Naive thymus-derived CD4-positive, alpha-beta T cell (primary cell): Measurements from ENCODE around the gene PTTG1IP. TPM values are rescaled to one million over a fixed set of nuclear protein-coding genes. Genes with fewer than 3 reads are reported as not detected.

Experiments used
- ATAC-seq: fragments of 150-1000 bp; cut with Tn5 transposase; 2 replicates; pipeline ENCODE4 v1.10.0; 2021; ENCODE audit warnings: mild to moderate bottlenecking, moderate library complexity
- CTCF ChIA-PET: fragments of 350-600 bp; sonication (Branson Sonifier 250); formaldehyde crosslinking; loops from one replicate; lab custom pipeline; 2021; ENCODE audit warnings: antibody characterized with exemption; lab: Charles Lee
- POLR2A ChIA-PET: fragments of 350-600 bp; sonication (Branson Sonifier 250); formaldehyde crosslinking; loops from one replicate; lab custom pipeline; 2021; ENCODE audit warnings: antibody characterized with exemption, inconsistent platforms; lab: Charles Lee
- DNase-seq, 9 donors: peaks; one replicate each; pipeline versions ENCODE4 v3.0.0 to v3.0.0-alpha.2; 2020 to 2022; ENCODE audit warnings: mixed read lengths in 1 of 9
- H3K27ac ChIP-seq: one replicate; pipeline ENCODE4 v1.7.0; 2013; ENCODE audit warnings: mild to moderate bottlenecking, low read depth, low read length, moderate library complexity
- H3K27me3 ChIP-seq, 2 donors: one replicate each; pipeline ENCODE4 v1.7.0; 2013; ENCODE audit warnings: low read length in 2 of 2, mild to moderate bottlenecking in 2 of 2, moderate library complexity in 2 of 2; ENCODE audit not compliant: control insufficient read depth in 2 of 2, insufficient read depth in 2 of 2
- H3K36me3 ChIP-seq, 3 experiments: 1 replicate in 2 of 3; 2 replicates in 1 of 3; pipeline ENCODE4 v1.7.0; 2013; ENCODE audit warnings: low read length in 3 of 3, mild to moderate bottlenecking in 3 of 3, moderate library complexity in 1 of 3; ENCODE audit not compliant: insufficient read depth in 3 of 3, control insufficient read depth in 2 of 3
- H3K4me1 ChIP-seq, 2 donors: one replicate each; pipeline ENCODE4 v1.7.0; 2013; ENCODE audit warnings: low read length in 2 of 2, mild to moderate bottlenecking in 2 of 2, moderate library complexity in 1 of 2; ENCODE audit not compliant: control insufficient read depth in 2 of 2, insufficient read depth in 2 of 2
- H3K4me3 ChIP-seq: 2 replicates; pipeline ENCODE4 v1.7.0; 2013; ENCODE audit warnings: mild to moderate bottlenecking, low read length
- H3K9me3 ChIP-seq, 3 experiments: 1 replicate in 2 of 3; 2 replicates in 1 of 3; pipeline ENCODE4 v1.7.0; 2013; ENCODE audit warnings: low read length in 3 of 3; ENCODE audit not compliant: control insufficient read depth in 2 of 3
- H3K27ac Mint-ChIP-seq, 9 donors: one replicate each; pipeline ENCODE4 v1.8.0; 2020 to 2022; ENCODE audit warnings: mixed read lengths in 9 of 9, mild to moderate bottlenecking in 8 of 9, moderate library complexity in 5 of 9, inconsistent platforms in 2 of 9
- H3K27me3 Mint-ChIP-seq, 5 donors: one replicate each; pipeline ENCODE4 v1.8.0; 2021 to 2022; ENCODE audit warnings: mixed read lengths in 5 of 5, mild to moderate bottlenecking in 1 of 5
- H3K36me3 Mint-ChIP-seq, 5 donors: one replicate each; pipeline ENCODE4 v1.8.0; 2020 to 2022; ENCODE audit warnings: mixed read lengths in 5 of 5, mild to moderate bottlenecking in 3 of 5, inconsistent platforms in 1 of 5
- H3K4me1 Mint-ChIP-seq, 7 donors: one replicate each; pipeline ENCODE4 v1.8.0; 2020 to 2022; ENCODE audit warnings: mixed read lengths in 7 of 7, mild to moderate bottlenecking in 3 of 7, inconsistent platforms in 1 of 7
- H3K4me3 Mint-ChIP-seq, 10 donors: one replicate each; pipeline ENCODE4 v1.8.0; 2020 to 2022; ENCODE audit warnings: mild to moderate bottlenecking in 10 of 10, mixed read lengths in 10 of 10, moderate library complexity in 6 of 10, inconsistent platforms in 2 of 10
- H3K9me3 Mint-ChIP-seq, 11 donors: one replicate each; pipeline ENCODE4 v1.8.0; 2020 to 2022; ENCODE audit warnings: mixed read lengths in 11 of 11, mild to moderate bottlenecking in 4 of 11, inconsistent platforms in 1 of 11, moderate library complexity in 1 of 11
- intact Hi-C, 2 donors: fragments of 100-400 bp; cut with micrococcal nuclease; formaldehyde crosslinking; loops; one replicate each; pipeline ENCODE4 v1.15.1; 2023
- polyA plus RNA-seq, 2 donors: library from polyadenylated mRNA; unstranded; fragments of 300-500 nt; fragmentation: Illumina TruSeq; gene quantifications; one replicate each; pipeline ENCODE4 v1.2.3, GENCODE V29; 2021
- total RNA-seq, 6 experiments: library from RNA in 5 of 6; stranded (reverse) in 5 of 6; gene quantifications; 1 replicate in 5 of 6; 2 replicates in 1 of 6; pipeline ENCODE4 v1.2.3 and lab custom pipeline; 2021 to 2026

PTTG1IP gene
- total and polyA plus RNA-seq, 7 experiments from 2014 or later = 60.9 to 122 (median 92.5) TPM

GRCh38 chr21:44888581-44889550 lies 15.4 kb upstream of the PTTG1IP start:
- POLR2A ChIA-PET = interaction anchor here (2.2 to 9.2 kb wide), 2 partner anchors 15 to 41 kb away, joined by 6 to 104 read pairs; partner anchors contain the start of gene PTTG1IP
- peaks cover 0 to 19% (median 4%) of the 10 kb centered on the region in 5 donors for H3K36me3 Mint-ChIP-seq

GRCh38 chr21:44887807-44888580 lies 14.5 kb upstream of the PTTG1IP start:
- Histone ChIP-seq H3K36me3 (peaks cover 0 to 72% (median 24%) of the 10 kb centered on the region in 3 experiments), H3K4me1 (peaks cover 3 to 4% of the 10 kb centered on the region in 2 donors)

More at GRCh38 chr21:44888581-44889550, 15.4 kb upstream of the PTTG1IP start:
- H3K27ac ChIP-seq = no peak overlapping the region
- H3K4me3 ChIP-seq = no peak overlapping the region
- no peaks in the 10 kb centered on the region for H3K27me3 ChIP-seq
- peak overlapping the region in 2 of 9 donors; percentile 8 to 18 for H3K27ac Mint-ChIP-seq
- H3K9me3 Mint-ChIP-seq = peaks cover 0 to 1% (median 0%) of the 10 kb centered on the region in 11 donors
- intact Hi-C loops = no loop called here
- CTCF ChIA-PET = interaction anchor here (0.6 kb wide), 1 partner anchor 73 kb away, joined by 3 read pairs; no protein-coding TSS in a partner anchor
- no peak overlapping the region for H3K4me3 Mint-ChIP-seq
- peak; percentile 4 for ATAC-seq
- H3K27me3 Mint-ChIP-seq = no peaks in the 10 kb centered on the region
- H3K4me1 Mint-ChIP-seq = peaks cover 12 to 17% (median 14%) of the 10 kb centered on the region in 7 donors
- no peaks in the 10 kb centered on the region for H3K9me3 ChIP-seq
- peaks cover 7 to 11% of the 10 kb centered on the region in 2 donors for H3K4me1 ChIP-seq
- H3K36me3 ChIP-seq = peaks cover 0 to 81% (median 24%) of the 10 kb centered on the region in 3 experiments
- DNase-seq = no peak

GRCh38 chr21:44887126-44887806 lies 13.8 kb upstream of the PTTG1IP start:
- H3K4me3 ChIP-seq = no peak overlapping the region
- Mint-ChIP-seq H3K27ac (peak overlapping the region in 3 of 9 donors; percentile 41 to 85 (median 52)), H3K4me3 (no peak overlapping the region), H3K4me1 (peaks cover 3 to 13% (median 7%) of the 10 kb centered on the region in 7 donors), H3K27me3 (no peaks in the 10 kb centered on the region), H3K9me3 (peaks cover 0 to 1% (median 0%) of the 10 kb centered on the region in 11 donors), H3K36me3 (peaks cover 0 to 15% (median 0%) of the 10 kb centered on the region in 5 donors)
- H3K36me3 ChIP-seq = peaks cover 0 to 70% (median 24%) of the 10 kb centered on the region in 3 experiments
- H3K9me3 ChIP-seq = no peaks in the 10 kb centered on the region
- ChIA-PET CTCF (no interaction called here), POLR2A (interaction anchor here (0.6 to 9.2 kb wide), 6 partner anchors 9 to 68 kb away, joined by 3 to 104 read pairs (median 4); partner anchors contain the start of gene PTTG1IP)
- H3K27me3 ChIP-seq = no peaks in the 10 kb centered on the region
- DNase-seq (no peak), ATAC-seq (no peak)
- H3K4me1 ChIP-seq = peaks cover 0 to 3% of the 10 kb centered on the region in 2 donors
- H3K27ac ChIP-seq = no peak overlapping the region
- intact Hi-C loops = no loop called here

More at GRCh38 chr21:44887807-44888580, 14.5 kb upstream of the PTTG1IP start:
- no peak overlapping the region for H3K27ac ChIP-seq
- H3K4me3 ChIP-seq = no peak overlapping the region
- Mint-ChIP-seq H3K27ac (peak overlapping the region in 2 of 9 donors; percentile 14 to 18), H3K27me3 (no peaks in the 10 kb centered on the region), H3K4me1 (peaks cover 5 to 13% (median 10%) of the 10 kb centered on the region in 7 donors), H3K9me3 (peaks cover 0 to 1% (median 0%) of the 10 kb centered on the region in 11 donors), H3K36me3 (peaks cover 0 to 15% (median 0%) of the 10 kb centered on the region in 5 donors), H3K4me3 (no peak overlapping the region)
- intact Hi-C loops = no loop called here
- ATAC-seq = no peak
- ChIA-PET CTCF (no interaction called here), POLR2A (interaction anchor here (0.6 to 9.2 kb wide), 5 partner anchors 8 to 67 kb away, joined by 3 to 104 read pairs (median 3); partner anchors contain the start of gene PTTG1IP)
- no peak for DNase-seq
- no peaks in the 10 kb centered on the region for H3K9me3 ChIP-seq
- H3K27me3 ChIP-seq = no peaks in the 10 kb centered on the region

- Mint-ChIP-seq H3K4me3 (no peak overlapping the region), H3K27me3 (no peaks in the 10 kb centered on the region), H3K4me1 (peaks cover 11 to 20% (median 15%) of the 10 kb centered on the region in 7 donors), H3K27ac (peak overlapping the region in 3 of 9 donors; percentile 11 to 54 (median 52)), H3K9me3 (peaks cover 0 to 4% (median 0%) of the 10 kb centered on the region in 11 donors), H3K36me3 (peaks cover 0 to 15% (median 0%) of the 10 kb centered on the region in 5 donors)
- Histone ChIP-seq H3K27ac (no peak overlapping the region), H3K27me3 (no peaks in the 10 kb centered on the region), H3K4me1 (peaks cover 0 to 12% of the 10 kb centered on the region in 2 donors), H3K36me3 (peaks cover 0 to 62% (median 24%) of the 10 kb centered on the region in 3 experiments), H3K9me3 (no peaks in the 10 kb centered on the region), H3K4me3 (no peak overlapping the region)
- DNase-seq (no peak), ATAC-seq (no peak)
- POLR2A ChIA-PET = interaction anchor here (1.2 to 1.3 kb wide), 2 partner anchors 31 to 45 kb away, joined by 3 to 4 read pairs; no protein-coding TSS in a partner anchor
- intact Hi-C loops = no loop called here
- CTCF ChIA-PET = no interaction called here
Measured at GRCh38 chr21:44886113-44887075, 12.9 kb upstream of the PTTG1IP start.

GRCh38 chr21:44885615-44886014 lies 12.1 kb upstream of the PTTG1IP start:
- ATAC-seq (no peak), DNase-seq (no peak)
- ChIA-PET POLR2A (no interaction called here), CTCF (no interaction called here)
- intact Hi-C loops = no loop called here
- Mint-ChIP-seq H3K9me3 (peaks cover 0 to 4% (median 0%) of the 10 kb centered on the region in 11 donors), H3K27me3 (no peaks in the 10 kb centered on the region), H3K4me3 (no peak overlapping the region), H3K4me1 (peaks cover 19 to 27% (median 23%) of the 10 kb centered on the region in 7 donors), H3K36me3 (peaks cover 0 to 13% (median 0%) of the 10 kb centered on the region in 5 donors), H3K27ac (peak overlapping the region in 3 of 9 donors; percentile 11 to 29 (median 17))
- no peak overlapping the region for H3K27ac ChIP-seq
- H3K9me3 ChIP-seq = no peaks in the 10 kb centered on the region
- H3K27me3 ChIP-seq = no peaks in the 10 kb centered on the region
- no peak overlapping the region for H3K4me3 ChIP-seq
- H3K36me3 ChIP-seq = peaks cover 0 to 54% (median 17%) of the 10 kb centered on the region in 3 experiments
- peaks cover 0 to 20% of the 10 kb centered on the region in 2 donors for H3K4me1 ChIP-seq
